Erythroblast (primary cell): Measurements from ENCODE around the gene NPM3.

Experiments used
- GATA1 ChIP-seq: IDR thresholded peaks from 2 replicates; pipeline ENCODE4 v1.6.1; 2011; ENCODE audit warnings: low read depth, mild to moderate bottlenecking, control low read depth, low read length, moderate library complexity
- POLR2A ChIP-seq: IDR thresholded peaks from 2 replicates; pipeline ENCODE4 v1.6.1; 2011; ENCODE audit warnings: mild to moderate bottlenecking, low read length

DNA sequence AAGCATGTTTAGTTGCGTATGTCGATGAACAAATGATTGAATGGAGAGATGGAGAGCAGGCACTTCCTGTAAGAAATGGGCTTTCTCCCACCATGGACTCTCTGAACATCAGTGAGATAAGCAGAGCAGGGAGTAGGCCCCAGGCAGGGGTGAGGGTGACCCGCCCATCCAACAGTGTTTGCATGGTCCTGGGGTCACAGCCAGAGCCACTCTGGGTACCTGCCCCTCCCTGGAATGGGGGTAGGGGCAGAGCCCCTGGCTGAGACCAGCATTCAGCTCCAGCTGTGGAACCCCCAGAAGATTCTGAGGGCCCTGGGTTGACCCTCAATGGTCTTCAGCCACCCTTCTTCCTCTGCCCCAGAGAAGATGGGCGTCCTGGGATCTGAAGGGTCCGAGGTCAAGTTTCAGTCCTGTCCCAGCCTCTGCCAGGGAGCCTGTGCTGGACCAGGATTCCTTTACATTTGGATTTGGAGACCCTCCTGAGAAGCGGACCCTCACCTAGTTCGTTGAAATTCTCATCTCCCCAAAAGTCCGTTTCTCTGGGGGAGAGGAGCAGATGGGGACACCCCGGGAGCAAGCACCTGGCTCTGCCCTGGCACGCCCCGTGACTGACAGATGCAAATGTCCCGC is 5.0 kb downstream of the NPM3 start:
- TF ChIP-seq POLR2A (no peak), GATA1 (no peak)
